Activated CD4-positive, alpha-beta T cell treated with anti-CD3 and anti-CD28 coated beads for 24 hours (primary cell): ENCODE results near the gene STIM2.
"Not testable (repeated sequence)": the region's sequence is repeated elsewhere in the genome, so short reads cannot be mapped to it uniquely, and the experiment has no call there.

ENCODE experiments used
- DNase-seq, 2 donors: peaks; one replicate each; pipeline ENCODE4 v3.0.0-alpha.2; 2020; ENCODE audit warnings: low read depth in 2 of 2

Gene STIM2

GRCh38 chr4:26860157-26860921 lies at the start of gene STIM2:
Gene STIM2 (plus strand): TSS chr4:26860841.
- peak; percentile 94 to 96 for DNase-seq

- not testable (repeated sequence) for DNase-seq
These were observed 49.1 kb upstream of the STIM2 start for GRCh38 chr4:26811571-26811970.

- DNase-seq: no peak
These were observed 48.5 kb upstream of the STIM2 start for GRCh38 chr4:26812049-26812714.

DNA sequence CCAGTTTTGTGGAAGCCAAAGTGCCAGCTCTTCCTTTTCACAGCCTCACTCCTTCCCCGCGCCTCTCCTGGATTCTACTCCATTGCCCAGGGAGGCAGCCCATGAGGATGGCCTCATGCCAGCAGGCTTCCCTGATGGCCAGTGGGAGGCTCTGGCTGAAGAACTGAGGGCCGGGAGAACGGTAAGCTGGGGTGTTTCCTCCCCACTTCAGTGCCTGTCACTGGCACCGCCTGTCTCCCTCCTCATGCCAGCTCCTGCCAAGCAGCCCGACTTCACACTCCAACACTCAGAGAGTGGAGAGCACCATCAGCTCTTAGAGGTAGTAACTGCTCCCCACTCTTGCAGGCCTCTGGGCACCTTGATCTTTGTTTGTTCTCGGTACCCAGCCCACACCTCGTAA lies 46.9 kb upstream of the STIM2 start:
- no peak for DNase-seq

- DNase-seq: no peak
These were observed 45.4 kb upstream of the STIM2 start for GRCh38 chr4:26815199-26815598.

GRCh38 chr4:26815706-26816105 lies 44.9 kb upstream of the STIM2 start:
- no peak for DNase-seq

DNA sequence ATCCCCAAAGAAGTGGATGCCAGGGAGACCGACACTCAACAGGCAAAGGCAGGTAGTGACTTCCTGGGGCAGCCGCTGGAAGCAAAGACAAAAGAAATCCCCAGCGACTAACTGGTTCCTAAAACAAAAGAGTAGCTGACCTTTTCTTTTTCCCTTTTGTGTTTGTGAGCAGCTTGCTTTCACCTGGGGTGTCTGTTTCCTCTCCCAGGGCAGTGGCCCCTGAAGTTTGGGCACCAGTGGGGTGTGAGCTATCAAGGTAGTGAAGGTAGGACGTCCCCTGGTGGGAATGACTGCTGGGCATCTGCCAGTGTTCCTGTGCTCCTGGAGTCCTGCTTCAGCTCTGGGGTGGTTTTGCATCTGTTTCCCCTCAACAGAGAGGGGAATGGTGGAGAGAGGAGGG lies 41.6 kb upstream of the STIM2 start:
- DNase-seq: no peak

DNA sequence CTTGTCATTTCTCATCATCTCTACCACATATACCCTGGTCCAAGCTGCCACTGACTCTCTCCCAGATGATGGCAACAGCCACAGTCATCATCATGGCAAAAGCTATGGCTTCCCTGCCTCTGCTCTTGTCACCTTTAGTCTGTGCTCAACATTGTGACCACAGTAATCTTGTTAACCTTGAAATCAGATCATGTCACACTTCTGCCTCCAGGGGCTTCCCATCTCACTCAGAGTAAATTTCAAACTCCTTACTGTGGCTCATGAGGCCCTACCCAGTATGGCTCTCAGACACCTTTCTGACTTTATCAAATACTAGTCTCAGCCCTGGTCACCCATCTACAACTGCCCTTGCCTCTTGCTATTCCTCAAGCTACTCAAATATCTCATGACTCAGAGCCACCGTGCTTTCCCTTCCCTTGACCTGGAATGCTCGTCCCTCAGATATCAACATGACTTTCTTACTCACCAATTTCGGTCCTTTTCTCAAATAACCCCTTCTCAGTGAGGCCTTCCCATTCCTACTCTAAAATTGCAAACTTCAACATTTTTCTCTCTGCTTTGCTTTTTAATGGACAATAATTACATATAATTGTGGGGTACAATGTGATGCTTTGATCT lies 41.1 kb upstream of the STIM2 start:
- DNase-seq: no peak

DNA sequence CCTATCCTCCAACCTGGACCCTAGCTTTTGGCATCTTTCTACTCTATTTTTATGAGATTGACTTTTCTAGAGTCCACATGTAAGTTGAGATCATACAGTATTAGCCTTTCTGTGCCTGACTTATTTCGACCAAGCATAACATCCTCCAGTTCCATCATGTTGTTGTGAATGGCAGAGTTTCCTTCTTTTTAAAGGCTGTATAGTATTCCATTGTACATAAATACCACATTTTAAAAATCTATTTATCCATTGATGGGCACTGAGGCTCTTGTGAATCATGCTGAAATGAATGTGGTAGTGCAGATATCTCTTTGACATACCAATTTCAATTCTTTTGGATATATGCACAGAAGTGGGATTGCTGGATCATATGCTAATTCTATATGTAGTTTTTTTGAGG lies 40.3 kb upstream of the STIM2 start:
- no peak for DNase-seq

- no peak for DNase-seq
These were observed 39.6 kb upstream of the STIM2 start for GRCh38 chr4:26821031-26821430.

GRCh38 chr4:26821677-26822503 lies 38.8 kb upstream of the STIM2 start:
- no peak for DNase-seq

- no peak for DNase-seq
These were observed 38.1 kb upstream of the STIM2 start for GRCh38 chr4:26822546-26822945.

GRCh38 chr4:26822974-26823373 lies 37.7 kb upstream of the STIM2 start:
- not testable (repeated sequence) for DNase-seq

- DNase-seq: no peak
These were observed 37.1 kb upstream of the STIM2 start for GRCh38 chr4:26823583-26823982.

DNA sequence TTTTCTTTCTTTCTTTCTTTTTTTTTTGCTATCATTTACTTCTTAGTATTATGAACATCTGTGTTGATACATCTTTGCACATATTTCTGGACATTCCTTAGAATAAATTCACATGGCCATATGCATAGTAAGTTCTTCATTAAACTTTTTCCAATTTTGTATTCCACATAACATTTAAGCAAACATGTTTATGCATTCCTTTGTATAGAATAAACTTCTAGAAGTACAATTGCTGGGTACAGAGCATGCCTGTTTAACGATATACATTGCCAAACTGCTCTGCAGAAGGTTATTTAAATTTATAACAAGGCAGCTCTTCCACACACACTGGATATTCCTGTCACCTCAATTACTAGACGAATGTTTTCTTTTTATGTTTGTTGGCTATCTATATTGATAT lies 36.0 kb upstream of the STIM2 start:
- no peak for DNase-seq

- no peak for DNase-seq
These were observed 33.9 kb upstream of the STIM2 start for GRCh38 chr4:26826721-26827120.

- DNase-seq: not testable (repeated sequence)
These were observed 33.3 kb upstream of the STIM2 start for GRCh38 chr4:26827336-26827735.

DNA sequence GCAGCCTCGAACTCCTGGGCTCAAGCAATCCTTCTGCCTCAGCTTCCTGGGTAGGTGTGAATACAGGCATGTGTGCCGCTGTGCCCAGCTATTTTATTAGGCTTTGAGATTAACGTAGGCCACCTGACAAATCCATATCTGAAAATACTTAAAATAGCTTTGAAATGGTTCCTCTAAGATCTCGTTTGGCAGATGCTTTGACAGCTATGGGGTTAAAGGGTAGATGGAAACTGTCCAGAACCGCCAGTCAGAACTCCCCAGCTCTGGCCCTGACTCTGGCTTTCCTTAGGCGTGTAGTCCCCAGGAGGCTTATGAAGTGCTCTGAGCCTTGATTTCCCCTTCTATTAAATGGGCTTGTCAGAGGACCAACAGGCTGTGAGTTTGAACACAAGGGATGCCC lies 32.8 kb upstream of the STIM2 start:
- DNase-seq: no peak

DNA sequence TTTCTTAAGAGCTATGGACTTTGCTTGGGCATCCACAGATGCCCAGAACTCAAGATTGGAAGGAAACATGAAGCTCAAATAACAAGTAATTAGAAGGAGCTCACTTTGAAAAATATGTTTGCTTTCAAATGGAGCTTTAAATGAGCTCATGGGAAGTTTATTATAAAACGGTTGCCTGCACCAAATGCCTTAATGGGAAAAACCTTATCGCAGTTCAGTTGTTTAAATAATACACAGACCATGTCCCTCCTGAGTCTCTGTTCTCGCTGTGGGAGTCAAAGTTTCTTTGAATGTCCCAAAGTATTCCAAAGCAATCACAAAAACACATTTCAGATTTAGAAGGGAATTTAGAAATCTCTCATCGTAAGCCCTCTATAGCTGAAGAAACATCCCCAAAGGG lies 31.6 kb upstream of the STIM2 start:
- no peak for DNase-seq

DNA sequence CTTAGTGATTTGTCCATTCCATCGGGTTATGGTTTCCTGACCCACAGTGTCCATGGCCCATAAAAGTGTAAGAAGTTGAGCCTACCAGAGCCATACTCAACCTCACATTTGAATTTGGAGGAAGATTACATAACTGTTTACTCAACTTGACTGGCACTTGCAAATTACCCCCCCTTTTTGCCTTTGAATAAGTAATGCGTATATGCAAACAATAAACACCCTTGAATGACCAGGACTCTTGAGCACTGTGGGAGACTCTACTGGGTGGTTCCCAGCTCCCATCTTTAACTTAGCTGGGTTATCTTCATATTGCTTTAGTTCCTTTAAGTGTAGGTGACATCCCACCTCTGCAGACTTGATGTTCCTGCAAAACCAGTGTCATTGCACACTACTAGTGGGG lies 30.6 kb upstream of the STIM2 start:
- DNase-seq: no peak

GRCh38 chr4:26830701-26831100 lies 29.9 kb upstream of the STIM2 start:
- no peak for DNase-seq

GRCh38 chr4:26836539-26836938 lies 24.1 kb upstream of the STIM2 start:
- DNase-seq: no peak
